Posterior cingulate gyrus (tissue), 11 donors: ENCODE data around the gene CYP2C9.

Experiments
- DNase-seq, 10 donors: peaks; one replicate each; pipeline versions ENCODE4 v3.0.0 to v3.0.0-alpha.2; 2020 to 2021; ENCODE audit warnings: mixed read lengths in 3 of 10
- intact Hi-C: fragments of 100-400 bp; cut with DNase I; formaldehyde crosslinking; loops from one replicate; pipeline ENCODE4 v1.15.1; 2023

The CYP2C9 gene

GRCh38 chr10:95035332-95036295 lies 97.2 kb downstream of the CYP2C9 start:
- DNase-seq = no peak
- intact Hi-C loops = no loop called here

- no peak for DNase-seq
- intact Hi-C loops = no loop called here
Measured at GRCh38 chr10:95039281-95039680, 100.8 kb downstream of the CYP2C9 start.
